NCI-H1092 (cell line): Measurements from ENCODE around the gene SETBP1.

Experiments used
- DNase-seq: peaks from one replicate; lab custom pipeline; 2025; lab: John Stamatoyannopoulos, UW

The SETBP1 gene

DNA sequence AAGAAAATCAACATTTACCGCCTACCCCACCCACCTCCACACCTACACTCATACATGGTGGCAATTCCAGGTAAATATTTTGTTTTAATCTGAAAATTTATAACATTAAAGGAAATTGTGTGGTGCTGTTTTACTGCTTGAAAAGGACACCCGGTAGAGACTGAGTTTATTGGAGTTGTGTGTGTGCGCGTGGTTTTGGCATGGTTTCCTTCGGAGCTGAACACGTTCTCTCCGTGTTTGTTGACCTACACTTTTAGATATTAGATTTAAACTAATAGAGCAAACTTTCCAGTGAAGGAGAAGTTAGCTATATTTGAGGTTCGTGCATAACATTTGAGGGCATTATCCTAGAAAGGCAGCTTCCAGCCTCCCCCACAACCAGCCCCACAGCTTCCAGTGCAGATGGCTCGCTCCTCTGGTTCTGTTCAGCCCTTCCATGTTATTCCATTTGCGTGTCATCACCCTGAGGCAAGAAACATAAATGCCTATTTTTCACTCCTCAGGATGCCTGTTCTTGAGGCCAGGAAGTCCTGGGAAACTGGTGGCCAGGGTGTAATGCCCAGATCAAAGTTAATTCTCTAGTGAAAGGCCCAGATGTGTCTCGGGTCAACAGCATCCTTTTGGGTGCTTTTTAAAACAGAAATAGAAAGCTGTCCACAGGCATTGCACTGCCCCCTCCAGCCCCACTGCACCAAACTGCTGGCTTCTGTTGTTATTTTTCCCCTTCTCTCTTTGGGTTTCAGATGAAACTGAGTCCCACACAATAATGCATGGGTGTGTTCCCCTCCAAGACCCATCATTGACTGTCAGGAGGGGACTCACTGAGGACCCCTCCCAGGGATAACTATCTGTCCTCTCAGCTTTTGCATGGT, 190.2 kb downstream of the SETBP1 start:
- DNase-seq, result no peak

DNA sequence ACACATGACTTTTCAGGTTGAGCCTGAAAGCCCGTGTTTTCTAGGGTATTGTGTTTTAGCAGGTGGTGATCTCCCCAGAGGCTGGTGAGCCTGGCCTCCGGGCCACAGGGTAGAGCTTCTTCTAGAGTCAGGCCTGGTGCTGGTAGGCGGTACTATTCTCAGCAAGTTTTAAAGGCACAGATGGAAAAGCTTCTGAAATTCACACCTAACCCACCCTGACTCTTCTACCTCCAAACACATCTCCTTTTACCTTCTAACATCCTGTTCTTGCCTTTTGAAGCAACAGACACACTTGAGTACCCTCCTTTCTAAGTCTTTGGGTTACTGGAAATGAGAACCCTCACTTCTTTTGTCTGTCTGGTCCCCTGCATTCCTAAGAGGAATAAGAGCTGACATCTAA, 191.1 kb downstream of the SETBP1 start:
- no peak for DNase-seq

DNA sequence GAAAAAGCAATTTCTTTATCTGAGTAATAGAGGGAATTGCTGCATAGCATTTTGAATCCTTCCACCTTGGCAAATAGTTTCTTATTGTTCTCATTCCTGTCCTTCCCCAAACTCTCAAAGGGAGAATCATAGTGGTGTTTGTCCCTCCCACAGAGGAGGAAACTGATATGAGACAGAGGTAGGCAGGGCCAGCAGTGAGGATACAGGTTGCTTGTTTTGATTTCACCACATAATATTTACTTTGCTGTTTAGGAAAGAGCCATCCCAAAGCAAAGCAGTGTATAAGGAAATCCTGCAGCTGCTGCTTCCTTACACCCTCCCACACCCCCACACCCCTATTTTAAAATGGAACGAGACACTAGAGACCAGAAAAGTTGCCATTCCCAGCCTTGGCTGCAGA, 195.3 kb downstream of the SETBP1 start:
- no peak for DNase-seq

DNA sequence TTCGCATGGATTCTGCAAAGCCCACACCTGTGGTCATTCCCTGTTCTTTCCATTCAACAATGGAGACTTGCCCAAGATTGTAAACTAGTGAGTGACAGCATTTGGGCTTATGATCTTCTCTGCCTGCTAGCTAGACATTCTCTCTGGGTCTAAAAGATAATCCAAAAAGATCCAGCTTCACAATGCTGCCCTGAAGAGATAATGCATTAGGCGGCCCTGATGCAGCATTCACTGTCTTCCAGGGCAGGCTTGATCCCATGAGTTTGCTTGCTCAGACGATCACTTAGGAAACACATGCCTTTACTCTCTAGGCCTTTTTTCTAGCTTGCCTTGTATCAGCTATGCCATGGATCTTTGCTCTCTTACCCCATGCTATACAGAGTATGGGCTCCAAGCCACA, 196.1 kb downstream of the SETBP1 start:
- no peak for DNase-seq

DNA sequence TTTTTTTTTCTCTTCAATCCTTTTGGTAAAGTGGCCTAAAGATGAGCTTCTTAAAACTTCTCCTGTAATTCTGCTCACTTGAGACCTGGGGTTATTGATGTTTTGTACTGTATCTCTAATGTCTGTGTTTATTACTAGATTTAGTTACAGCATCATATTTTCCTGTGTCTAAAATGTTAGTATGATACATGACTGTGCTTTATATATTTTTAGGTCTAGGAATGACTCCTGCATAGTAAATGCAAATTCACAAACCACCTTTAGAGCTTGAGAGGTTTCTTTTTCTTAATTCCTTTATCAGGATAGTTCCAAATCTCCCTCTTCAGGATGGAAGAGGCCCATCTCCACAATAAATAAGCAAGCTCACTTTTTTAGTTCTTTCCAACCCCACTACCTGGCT, 197.6 kb downstream of the SETBP1 start:
- DNase-seq, result no peak

DNA sequence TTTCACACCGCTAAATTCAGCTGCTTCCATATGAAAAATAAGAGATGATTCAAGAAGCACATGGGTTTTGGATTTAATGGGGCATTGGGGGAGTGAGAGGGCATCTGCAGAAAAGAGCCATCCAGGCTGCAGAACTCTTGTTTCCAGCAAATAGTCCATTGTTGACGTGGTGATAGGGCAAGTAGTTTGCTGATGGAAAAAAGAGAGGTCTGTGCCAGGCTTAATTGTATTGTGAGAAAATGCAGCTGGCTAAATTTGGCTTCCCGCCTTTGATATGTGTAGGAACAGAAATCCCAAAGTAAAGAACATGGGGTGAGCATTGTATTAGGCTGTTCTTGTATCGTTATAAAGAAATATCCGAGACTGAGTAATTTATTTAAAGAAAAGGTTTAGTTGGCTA, 199.5 kb downstream of the SETBP1 start:
- no peak for DNase-seq

DNA sequence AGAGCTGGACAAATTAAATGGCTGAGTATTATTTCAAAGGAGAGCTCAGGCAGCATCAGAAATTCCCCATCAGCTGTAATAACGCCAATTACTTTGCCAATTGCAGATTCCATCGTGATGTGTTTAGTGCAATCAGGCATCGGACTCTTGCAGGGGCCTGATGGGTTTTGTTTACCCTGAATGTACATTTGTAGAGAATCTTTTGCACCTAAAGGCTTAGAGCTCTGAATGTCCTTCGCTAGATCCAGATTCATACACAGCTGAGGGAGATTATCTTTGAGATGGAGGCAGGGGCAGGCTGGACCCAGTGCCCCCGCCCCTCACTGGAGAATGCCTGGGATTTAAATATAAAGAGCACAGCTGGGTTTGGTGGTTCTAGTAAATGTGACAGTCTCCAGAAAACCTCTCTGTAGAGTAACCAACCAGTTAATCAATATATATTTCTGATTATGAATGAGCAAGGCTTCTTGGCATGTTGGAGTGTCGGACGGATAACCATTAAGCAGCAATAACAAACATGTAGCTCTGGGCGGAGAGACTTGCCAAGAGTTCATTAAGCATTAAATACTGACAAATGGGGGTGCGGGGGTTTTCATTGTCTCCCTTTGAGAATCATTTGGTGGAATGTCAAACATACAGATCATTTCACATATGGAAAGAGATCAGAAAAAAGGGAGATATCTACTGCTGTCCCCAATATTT, 200.9 kb downstream of the SETBP1 start:
- peak; percentile 50 for DNase-seq

DNA sequence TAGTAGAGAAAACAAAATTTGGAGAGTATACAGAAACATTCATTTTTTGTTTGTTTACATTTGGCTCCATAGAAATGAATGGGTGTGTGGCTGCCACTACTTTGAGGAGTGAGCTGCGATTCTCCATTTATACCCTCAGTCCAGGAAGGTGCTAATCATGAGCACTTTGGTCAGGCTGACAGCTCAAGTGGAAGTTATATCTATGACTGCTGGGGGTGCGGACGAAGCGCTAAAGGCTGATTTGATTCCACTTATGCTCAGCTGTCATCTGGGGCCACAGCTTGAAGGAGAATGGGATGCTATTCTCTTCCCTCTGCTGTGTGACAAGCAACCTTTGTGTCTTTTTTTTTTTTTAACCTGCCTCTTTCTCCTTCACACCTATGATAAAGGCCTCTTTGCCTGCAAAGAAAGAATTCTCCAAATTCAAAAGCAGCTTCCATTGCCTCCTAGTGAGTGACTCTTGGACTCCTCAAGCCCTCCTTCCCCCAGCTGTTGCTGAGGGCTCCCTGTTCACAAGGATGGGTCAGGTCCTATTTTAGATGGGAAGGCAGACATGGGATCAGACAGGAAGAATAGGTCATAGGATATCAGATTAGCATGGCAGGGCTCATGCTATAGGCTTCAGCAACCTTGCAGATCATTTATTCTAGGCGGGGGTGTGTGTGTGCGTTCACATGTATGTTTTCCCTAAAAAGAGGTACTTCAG, 201.6 kb downstream of the SETBP1 start:
- DNase-seq, result peak; percentile 41

DNA sequence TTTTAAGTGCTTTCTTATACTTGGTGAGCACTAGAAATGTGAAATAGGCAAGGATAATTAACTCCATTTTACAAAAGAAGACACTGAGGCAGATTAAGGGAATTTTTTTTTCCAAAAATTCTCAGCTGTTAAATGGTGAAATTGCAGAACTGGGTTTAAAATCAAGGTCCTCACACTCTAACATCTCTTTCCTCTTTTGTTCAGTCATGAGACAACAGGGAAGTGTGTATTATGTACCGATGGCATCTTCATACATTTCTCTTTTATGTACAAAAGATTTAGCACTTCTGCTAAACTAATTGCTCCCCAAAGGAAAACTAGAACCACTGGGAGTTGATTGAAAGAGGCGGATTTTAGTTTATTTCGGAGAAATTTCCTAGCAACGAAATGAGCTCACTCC, 203.0 kb downstream of the SETBP1 start:
- no peak for DNase-seq

DNA sequence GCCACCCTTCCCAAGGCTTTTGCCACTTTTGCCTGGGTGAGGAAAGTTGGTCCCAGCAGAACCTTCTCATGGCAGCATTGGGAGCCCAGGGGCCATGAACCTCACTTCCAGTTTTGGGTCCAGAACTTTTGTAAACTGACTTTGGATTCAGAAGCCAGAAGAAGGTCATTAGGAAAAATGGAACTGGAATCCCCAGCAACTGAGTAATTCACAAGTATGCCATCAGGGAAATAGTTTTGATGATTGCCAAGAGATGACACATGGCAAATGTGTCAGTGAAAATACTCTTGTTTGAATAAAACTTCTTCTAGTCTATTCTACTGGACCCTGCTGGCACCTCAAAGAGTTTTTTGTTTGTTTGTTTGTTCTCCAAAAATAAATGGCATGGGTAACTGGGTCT, 203.7 kb downstream of the SETBP1 start:
- no peak for DNase-seq

DNA sequence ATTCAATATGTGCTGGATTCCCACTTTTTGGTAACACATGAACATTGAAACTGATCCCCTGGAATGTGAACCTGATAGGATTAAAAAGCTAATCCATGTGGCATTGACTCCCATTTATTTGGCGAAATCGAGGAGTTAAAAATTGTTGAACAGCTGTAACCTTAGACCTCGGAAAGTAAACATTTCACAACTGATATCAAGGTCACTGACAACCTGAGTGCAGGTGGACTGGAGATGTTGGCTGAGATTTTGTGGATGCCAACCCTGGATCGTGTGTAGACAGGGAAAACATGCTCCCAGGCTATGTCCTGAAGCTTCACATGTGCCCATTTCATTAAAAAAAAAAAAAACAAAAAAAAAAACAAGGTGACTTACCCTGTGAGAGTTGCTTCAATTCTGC, 204.8 kb downstream of the SETBP1 start:
- no peak for DNase-seq

DNA sequence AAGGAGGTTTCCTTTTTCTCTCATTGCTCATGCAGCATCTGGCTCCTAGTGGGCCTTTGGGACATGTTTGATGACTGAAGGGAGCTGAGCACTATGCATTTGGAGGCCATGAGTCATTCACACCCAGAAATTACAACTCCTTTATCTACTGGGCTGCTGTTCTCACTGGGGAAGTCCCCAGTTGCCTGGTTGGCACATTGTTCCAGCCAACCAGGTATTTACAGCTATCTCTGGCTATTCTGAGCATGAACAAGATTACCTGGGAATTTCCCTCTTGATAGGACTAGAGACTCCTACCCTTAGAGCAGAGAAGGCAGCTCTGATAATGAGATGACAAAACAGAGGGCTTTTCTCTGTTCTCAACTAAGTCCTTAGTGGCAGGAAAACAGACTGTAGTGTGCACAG, 206.5 kb downstream of the SETBP1 start:
- no peak for DNase-seq

DNA sequence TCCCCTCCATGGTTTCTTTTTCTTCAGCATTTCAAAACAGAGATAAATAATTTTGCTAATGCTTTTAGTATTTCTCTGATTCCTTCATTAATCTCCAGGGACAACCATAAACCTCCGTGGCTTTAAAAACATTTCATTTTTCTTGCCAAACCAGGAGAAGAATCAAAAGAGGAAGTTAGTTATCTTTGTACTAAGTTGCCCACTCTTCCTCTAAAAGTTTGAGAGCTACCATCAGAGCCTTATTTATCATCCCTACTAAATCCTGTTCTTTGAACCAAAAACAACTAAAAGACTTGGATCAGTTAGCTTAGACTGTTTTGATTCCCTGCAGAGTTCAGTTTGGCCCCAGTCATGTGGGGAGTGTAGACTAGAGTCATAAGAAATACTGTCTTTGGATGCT, 208.4 kb downstream of the SETBP1 start:
- no peak for DNase-seq

DNA sequence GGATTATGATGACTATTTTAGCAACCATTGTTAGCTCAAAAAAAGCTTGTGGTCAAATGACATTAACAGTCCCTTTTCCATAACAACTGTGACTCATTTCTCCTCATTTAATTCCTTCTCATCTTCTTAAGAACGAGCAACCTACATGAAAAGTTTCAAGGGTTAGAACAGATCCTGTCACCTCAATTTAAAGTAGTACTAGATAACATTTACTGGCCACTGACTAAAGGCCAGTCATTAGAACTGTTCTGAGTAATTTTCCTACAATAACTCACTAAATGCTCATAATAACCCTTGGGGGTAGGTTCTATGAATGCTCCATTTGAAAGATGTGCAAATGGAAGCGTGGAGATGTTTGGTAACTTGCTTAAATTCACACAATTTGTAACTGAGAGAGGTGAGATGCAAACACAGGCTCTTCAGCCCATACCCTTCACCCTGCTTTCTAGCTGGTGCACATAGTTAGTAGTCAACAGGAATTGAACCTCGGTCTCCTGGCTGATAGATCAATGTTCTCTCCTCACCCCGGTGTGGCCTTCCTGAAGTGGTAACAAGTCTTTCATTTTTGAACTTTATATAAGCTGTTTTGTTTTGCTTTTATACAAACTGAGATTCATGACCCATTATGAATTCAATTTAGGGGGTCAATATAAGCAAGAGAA, 212.5 kb downstream of the SETBP1 start:
- DNase-seq, result no peak

DNA sequence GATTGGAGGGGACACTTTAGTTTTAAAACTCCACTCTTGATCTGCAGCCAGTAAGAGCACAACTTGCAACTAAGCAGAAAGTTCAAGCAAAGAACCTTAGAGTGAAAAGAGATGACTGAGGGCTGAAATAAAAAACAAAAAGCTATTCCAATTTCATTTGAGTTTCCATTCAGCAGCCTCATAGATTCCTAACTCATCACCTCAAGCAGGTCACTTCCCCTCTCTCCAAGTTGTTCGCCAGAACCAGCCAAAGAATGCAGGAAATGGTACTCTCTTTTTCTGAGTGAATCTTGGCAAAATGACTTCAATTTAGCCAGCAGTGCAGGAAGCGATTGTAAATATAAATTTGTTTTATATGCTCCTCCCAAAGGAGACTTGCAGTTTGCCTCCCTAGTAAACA, 213.3 kb downstream of the SETBP1 start:
- DNase-seq, result no peak

DNA sequence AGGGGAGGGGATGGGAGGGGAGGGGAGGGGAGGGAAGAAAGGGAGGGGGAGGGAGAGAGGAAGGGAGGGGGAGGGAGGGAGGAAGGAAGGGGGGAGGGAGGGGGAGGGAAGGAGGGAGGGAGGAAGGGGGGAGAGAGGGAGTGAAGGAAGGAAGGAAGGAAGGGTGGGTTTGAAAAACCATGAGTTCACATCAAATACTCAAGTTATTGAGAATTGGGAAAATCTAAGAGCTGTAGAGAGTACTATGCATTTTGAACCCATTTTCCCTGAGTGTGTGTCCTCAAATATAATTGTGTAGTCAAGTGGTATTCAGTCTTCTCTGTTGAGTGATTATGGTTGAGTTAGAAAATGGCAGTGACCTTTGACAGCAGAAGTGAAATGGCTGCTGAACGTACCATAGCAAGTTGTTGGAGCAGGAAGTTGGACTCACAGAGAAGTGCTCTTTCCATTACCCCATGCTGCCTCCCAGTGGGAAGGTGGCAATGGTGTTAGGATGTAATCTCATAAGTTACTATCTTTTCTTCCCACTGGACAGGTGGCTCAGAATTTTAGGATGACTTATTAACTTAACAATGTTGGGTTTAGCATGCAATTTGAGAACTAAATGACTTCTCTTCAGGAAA, 214.6 kb downstream of the SETBP1 start:
- no peak for DNase-seq

DNA sequence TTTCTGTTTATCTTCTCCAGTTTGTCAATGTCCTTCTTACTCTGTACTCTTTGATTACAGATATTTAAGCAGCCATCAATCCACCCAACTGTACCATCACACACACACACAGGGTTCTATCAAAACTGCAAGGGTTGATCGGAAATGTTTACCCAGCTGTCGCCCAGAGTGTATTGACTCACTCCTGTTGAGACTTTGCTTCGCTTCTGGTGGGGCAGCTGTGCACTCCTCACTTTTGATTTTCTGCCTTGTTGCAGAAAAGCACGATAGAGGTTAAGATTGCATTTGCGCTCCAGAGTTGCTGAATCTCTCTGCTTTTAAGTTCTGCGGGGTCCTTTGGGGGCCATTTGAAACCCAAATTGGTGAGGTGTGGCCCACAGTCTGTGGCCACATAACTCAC, 216.2 kb downstream of the SETBP1 start:
- peak; percentile 95 for DNase-seq

DNA sequence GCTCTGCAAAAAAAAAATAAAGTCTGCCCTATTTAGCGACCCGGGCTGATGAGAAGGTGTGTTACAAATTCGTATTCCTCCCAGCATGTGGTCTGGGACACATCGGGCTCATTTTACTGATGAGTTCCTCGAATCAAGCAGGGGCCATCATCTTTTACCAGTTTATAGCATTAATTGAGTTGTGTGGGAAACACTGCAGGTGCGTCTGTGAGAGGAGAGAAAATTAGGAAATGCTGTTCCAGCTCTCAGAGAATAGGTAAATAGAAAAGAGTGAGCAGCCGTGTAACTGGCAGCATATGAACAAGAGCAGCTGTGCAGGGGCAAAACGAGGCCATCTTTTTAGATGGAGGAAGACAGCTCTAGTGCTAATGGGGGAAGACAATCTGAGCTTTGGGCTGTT, 216.7 kb downstream of the SETBP1 start:
- DNase-seq, result peak; percentile 90

DNA sequence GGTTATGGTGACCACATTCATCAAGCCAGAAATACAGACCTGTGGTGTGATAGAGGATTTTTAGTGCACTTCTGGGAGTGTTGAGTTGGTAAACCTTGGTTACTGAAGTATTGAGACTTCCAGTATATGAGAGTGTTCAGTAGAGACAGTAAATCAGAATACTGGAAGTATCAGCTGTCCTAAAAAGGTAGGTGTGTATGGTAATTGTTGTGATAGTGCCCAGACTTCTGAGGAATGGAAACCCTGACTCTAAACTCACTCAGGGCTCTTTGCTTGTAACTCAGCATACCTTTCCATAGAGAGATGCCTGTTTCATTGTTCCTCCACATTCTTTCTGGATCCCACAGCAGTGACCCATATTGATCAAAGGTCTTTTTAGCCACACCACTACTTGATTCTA, 217.1 kb downstream of the SETBP1 start:
- DNase-seq, result no peak

DNA sequence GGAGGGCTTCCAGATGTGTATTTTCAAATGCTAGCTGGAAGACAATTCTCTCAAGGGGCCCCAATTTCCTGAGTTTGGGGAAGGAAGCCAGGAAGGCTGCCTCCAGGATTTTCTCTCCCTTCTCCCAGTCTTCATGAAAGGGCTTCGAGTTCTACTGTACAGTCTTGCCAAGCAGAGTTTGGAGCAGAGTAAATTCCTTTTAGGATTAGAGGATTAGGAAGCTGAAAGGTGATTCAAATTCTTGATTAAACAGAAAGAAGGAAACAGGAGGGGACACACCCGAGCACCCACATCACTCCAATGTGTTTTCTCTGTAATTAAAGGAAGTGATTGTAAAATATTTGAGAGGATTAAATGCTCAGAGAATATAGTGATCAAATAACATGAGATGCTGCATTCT, 217.8 kb downstream of the SETBP1 start:
- DNase-seq, result no peak

DNA sequence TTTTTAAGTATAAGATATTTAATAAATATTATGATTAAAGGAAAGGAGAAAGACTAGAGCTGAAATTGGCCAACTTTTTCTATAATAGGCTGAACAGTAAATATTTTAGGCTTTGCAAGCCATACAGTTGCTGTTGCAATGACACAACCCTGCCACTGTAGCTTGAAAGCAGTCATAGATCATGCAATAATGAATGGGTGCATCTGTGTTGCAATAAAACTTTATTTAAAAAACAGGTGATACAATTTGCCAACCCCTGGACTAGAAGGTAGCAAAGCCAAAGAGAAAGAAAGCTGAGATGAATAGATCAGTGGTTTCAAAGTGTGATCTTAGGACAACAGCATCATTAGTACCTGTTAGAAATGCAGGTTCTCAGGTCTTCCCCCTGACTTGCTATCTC, 219.1 kb downstream of the SETBP1 start:
- DNase-seq, result no peak

DNA sequence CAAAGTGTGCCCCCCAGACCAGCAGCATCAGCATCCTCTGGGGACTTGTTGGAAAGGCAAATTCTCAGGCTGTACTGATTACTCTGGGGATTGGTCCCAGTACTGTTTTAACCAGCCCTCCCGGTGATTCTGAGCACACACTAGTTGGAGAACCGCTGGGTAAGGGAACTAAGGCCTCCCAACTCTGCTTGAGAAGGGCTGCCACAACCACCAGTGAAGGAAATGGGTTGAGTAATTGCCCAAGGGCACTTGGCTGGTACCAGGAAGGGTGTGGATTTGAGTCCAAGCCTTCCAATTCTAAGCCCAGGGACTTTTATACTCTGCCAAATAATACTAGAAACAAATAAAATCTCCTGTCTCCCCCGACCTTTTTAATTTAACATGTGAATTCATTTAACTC, 219.9 kb downstream of the SETBP1 start:
- no peak for DNase-seq
